Measurements from ENCODE around the gene LINC00632. TPM values are rescaled to one million over a fixed set of nuclear protein-coding genes. Genes with fewer than 3 reads are reported as not detected.

The LINC00632 gene
- total RNA-seq, 2 donors from 2014 or later, result 161 to 200 TPM

DNA sequence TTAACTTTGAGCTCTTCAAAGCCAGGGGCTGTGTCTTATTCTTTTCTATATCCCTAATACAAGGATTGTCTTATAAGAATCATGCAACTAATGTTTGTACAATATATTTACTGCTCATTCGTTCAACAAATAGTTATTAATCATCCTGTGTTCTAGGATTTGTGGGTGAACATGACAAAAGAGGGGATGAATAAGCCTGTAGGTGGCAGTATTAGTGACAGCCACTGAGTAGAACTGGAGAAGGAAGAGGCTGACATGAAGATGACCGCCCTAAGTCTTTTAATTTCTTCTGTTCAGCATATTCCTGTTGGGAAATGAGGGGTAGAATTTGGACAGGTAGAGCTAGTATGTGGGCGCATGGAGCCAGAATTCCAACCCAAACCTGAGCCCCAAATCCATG, 11.9 kb upstream of the LINC00632 start:
- DNase-seq (ENCODE audit: low spot score) (no peak), ATAC-seq (ENCODE audit: insufficient number of reproducible peaks, low FRiP score, low read depth) (no peak)
- no peak overlapping the region for H3K27ac ChIP-seq
- no peaks in the 10 kb centered on the region for H3K27me3 ChIP-seq (replicated peaks; ENCODE audit: insufficient read depth)
- no peak overlapping the region for H3K4me3 ChIP-seq
- TF ChIP-seq, protein P1, sequence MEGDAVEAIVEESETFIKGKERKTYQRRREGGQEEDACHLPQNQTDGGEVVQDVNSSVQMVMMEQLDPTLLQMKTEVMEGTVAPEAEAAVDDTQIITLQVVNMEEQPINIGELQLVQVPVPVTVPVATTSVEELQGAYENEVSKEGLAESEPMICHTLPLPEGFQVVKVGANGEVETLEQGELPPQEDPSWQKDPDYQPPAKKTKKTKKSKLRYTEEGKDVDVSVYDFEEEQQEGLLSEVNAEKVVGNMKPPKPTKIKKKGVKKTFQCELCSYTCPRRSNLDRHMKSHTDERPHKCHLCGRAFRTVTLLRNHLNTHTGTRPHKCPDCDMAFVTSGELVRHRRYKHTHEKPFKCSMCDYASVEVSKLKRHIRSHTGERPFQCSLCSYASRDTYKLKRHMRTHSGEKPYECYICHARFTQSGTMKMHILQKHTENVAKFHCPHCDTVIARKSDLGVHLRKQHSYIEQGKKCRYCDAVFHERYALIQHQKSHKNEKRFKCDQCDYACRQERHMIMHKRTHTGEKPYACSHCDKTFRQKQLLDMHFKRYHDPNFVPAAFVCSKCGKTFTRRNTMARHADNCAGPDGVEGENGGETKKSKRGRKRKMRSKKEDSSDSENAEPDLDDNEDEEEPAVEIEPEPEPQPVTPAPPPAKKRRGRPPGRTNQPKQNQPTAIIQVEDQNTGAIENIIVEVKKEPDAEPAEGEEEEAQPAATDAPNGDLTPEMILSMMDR (IDR thresholded peaks at IDR 0.05), result no peak
- H3K9me3 ChIP-seq, result no peaks in the 10 kb centered on the region
- no peaks in the 10 kb centered on the region for H3K36me3 ChIP-seq
- H3K4me1 ChIP-seq (ENCODE audit: control insufficient read depth in 1 of 2, low read depth in 2 of 2), result no peaks in the 10 kb centered on the region

DNA sequence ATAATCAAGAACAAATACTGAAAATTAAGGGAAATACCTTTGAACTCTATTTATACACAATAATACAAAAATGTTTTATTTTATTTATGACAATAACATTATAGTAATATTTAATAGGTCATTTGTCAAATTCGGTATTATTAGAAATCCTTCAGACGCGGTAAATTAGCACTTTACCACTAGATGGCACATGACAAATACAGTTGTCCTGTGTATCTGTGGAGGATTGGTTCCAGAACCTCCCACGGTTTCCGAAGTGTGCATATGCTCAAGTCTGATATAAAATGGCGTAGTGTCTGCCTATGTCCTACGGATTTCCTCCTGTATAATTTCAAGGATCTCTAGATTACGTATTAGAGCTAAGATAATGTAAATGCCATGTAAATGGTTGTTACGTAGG, 8.1 kb upstream of the LINC00632 start:
- Histone ChIP-seq H3K27ac (no peak overlapping the region), H3K4me3 (no peak overlapping the region), H3K27me3 (replicated peaks; ENCODE audit: insufficient read depth) (no peaks in the 10 kb centered on the region), H3K4me1 (ENCODE audit: control insufficient read depth in 1 of 2, low read depth in 2 of 2) (no peaks in the 10 kb centered on the region), H3K9me3 (no peaks in the 10 kb centered on the region), H3K36me3 (no peaks in the 10 kb centered on the region)
- ATAC-seq (ENCODE audit: insufficient number of reproducible peaks, low FRiP score, low read depth) (no peak), DNase-seq (ENCODE audit: low spot score) (no peak)
- TF ChIP-seq, protein P1 (IDR thresholded peaks at IDR 0.05), result peak; percentile 22

DNA sequence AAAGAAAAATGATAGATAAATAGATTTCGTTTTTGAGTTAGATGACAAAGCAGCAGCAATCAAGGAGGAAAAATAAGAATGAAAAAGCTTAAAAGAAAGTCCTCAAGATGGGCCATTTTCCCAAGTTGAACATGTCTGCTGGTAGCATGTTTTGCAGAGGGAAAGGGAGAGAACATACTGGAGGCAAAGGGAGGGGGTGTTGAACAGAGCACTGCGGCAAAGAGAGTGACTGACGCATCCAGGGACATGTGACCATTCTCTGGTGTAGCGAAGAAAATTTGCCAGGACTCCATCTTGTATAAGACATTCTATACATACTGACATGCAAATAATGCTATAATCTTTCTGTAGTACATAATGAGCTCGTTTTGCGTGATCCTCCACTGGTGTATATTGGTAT, 1.2 kb downstream of the LINC00632 start:
- no peaks in the 10 kb centered on the region for H3K4me1 ChIP-seq (ENCODE audit: control insufficient read depth in 1 of 2, low read depth in 2 of 2)
- ATAC-seq (ENCODE audit: insufficient number of reproducible peaks, low FRiP score, low read depth) (no peak), DNase-seq (ENCODE audit: low spot score) (no peak)
- no peaks in the 10 kb centered on the region for H3K9me3 ChIP-seq
- no peaks in the 10 kb centered on the region for H3K36me3 ChIP-seq
- TF ChIP-seq, protein P1 (IDR thresholded peaks at IDR 0.05), result no peak
- no peak overlapping the region for H3K27ac ChIP-seq
- H3K27me3 ChIP-seq (replicated peaks; ENCODE audit: insufficient read depth), result no peaks in the 10 kb centered on the region
- H3K4me3 ChIP-seq, result no peak overlapping the region

DNA sequence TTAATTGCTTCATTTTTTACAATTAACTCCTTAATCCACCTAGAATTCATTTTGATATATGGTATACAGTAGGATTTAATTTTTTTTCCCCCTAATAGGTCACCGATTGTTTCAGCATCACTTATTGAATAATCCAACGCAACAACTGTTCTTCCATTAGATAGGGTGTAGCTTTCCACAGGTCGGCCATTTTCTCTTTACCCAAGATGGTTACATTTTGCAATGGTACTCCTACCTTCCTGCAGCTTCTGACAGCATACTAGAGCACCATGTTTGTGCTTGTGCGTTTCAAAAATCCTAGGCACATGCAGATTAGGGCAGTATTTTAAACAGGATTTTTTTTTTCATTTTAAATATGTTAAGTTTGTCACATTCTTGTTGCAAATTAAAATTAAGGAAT, 2.3 kb downstream of the LINC00632 start:
- Histone ChIP-seq H3K9me3 (no peaks in the 10 kb centered on the region), H3K36me3 (no peaks in the 10 kb centered on the region), H3K4me1 (ENCODE audit: control insufficient read depth in 1 of 2, low read depth in 2 of 2) (no peaks in the 10 kb centered on the region), H3K27ac (no peak overlapping the region), H3K4me3 (no peak overlapping the region), H3K27me3 (replicated peaks; ENCODE audit: insufficient read depth) (no peaks in the 10 kb centered on the region)
- ATAC-seq (ENCODE audit: insufficient number of reproducible peaks, low FRiP score, low read depth) (no peak), DNase-seq (ENCODE audit: low spot score) (no peak)
- TF ChIP-seq, protein P1 (IDR thresholded peaks at IDR 0.05), result no peak

DNA sequence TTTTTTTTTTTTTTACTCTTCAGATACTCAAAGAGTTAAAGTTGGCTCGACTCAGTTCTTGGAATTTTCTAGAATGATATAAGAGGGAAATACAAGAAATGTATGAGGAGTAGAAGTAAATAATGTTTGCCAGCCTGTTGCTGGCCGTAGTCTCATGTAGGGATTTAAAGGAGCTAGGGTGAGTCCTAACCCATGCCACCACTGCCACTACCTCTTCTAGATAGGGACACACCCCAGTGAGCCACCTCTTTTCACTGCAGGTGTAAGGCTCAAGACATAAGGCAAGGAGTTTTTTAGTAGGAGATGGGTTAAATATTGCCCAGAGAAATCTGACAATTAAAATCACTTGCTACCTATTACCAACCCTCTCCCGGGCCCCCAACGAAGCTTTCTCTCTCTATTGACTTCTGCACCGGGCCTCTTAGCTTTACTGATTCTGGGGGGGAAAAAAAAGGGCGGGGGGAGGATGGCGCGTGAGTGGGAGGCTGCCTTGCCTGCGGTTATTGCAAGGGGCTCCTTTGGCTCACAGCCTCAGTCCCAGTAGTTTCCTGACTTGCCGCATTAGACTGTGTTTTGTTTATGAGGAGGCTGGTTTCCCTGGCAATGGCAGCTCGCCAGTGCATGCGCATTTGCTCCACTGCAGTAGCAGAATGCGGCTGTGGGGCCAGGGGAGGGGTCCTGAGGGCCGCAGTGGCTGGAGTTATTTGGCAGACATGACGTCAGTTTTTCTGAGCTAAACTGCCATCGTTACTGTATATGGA, 3.0 kb downstream of the LINC00632 start:
- Histone ChIP-seq H3K27ac (no peak overlapping the region), H3K9me3 (no peaks in the 10 kb centered on the region), H3K4me1 (ENCODE audit: control insufficient read depth in 1 of 2, low read depth in 2 of 2) (no peaks in the 10 kb centered on the region), H3K4me3 (peak overlapping the region; percentile 56), H3K36me3 (no peaks in the 10 kb centered on the region), H3K27me3 (replicated peaks; ENCODE audit: insufficient read depth) (no peaks in the 10 kb centered on the region)
- TF ChIP-seq, protein P1 (IDR thresholded peaks at IDR 0.05), result no peak
- no peak for ATAC-seq (ENCODE audit: insufficient number of reproducible peaks, low FRiP score, low read depth)
- DNase-seq (ENCODE audit: low spot score), result peak; percentile 3

Measured in thoracic aorta (tissue), 2 donors.